Spleen (tissue), 11 donors: ENCODE measurements around the gene IFNL4. TPM values are rescaled to one million over a fixed set of nuclear protein-coding genes. Genes with fewer than 3 reads are reported as not detected.
A peak's percentile ranks its signal among the peaks of the same experiment; 100 is the strongest.

Experiments used
- DNase-seq: peaks from one replicate; pipeline ENCODE4 v3.0.0-alpha.2; 2020
- H3K27ac ChIP-seq, 8 donors: fragments of 200-600 bp; sonication (generic) in 7 of 8; 1 replicate in 4 of 8; 2 replicates in 4 of 8; pipeline versions ENCODE4 v1.5.0 to v1.8.0; 2016 to 2021; ENCODE audit warnings: inconsistent platforms in 4 of 8, mild to moderate bottlenecking in 4 of 8, moderate library complexity in 1 of 8
- H3K27me3 ChIP-seq, 7 donors: fragments of 200-600 bp; sonication (generic) in 6 of 7; replicated peaks in 1 of 7; 1 replicate in 4 of 7; 2 replicates in 3 of 7; pipeline versions ENCODE4 v1.5.0 to v1.8.0; 2016 to 2021; ENCODE audit warnings: inconsistent platforms in 3 of 7, mild to moderate bottlenecking in 1 of 7
- H3K36me3 ChIP-seq, 6 donors: fragments of 200-600 bp; sonication (generic) in 5 of 6; 1 replicate in 4 of 6; 2 replicates in 2 of 6; pipeline versions ENCODE4 v1.5.0 to v1.8.0; 2016 to 2021; ENCODE audit warnings: inconsistent platforms in 2 of 6
- H3K4me1 ChIP-seq, 6 donors: fragments of 200-600 bp; sonication (generic) in 5 of 6; 1 replicate in 3 of 6; 2 replicates in 3 of 6; pipeline versions ENCODE4 v1.5.0 to v1.8.0; 2016 to 2021; ENCODE audit warnings: inconsistent platforms in 3 of 6
- H3K4me3 ChIP-seq, 8 donors: fragments of 200-600 bp; sonication (generic) in 7 of 8; 1 replicate in 4 of 8; 2 replicates in 4 of 8; pipeline versions ENCODE4 v1.5.0 to v1.8.0; 2016 to 2021; ENCODE audit warnings: inconsistent platforms in 4 of 8, mild to moderate bottlenecking in 4 of 8, moderate library complexity in 2 of 8
- H3K9me3 ChIP-seq, 8 donors: fragments of 200-600 bp; sonication (generic) in 7 of 8; 1 replicate in 4 of 8; 2 replicates in 4 of 8; pipeline versions ENCODE4 v1.5.0 to v1.8.0; 2016 to 2021; ENCODE audit warnings: inconsistent platforms in 4 of 8
- CTCF ChIP-seq, 11 experiments: fragments of 200-600 bp in 7 of 11; fragments of 450-650 bp in 4 of 11; sonication (generic) in 4 of 11; IDR thresholded peaks in 8 of 11; conservative IDR thresholded peaks in 3 of 11; 1 replicate in 7 of 11; 2 replicates in 4 of 11; pipeline versions ENCODE4 v1.4.0 to v1.8.0; 2016 to 2021; ENCODE audit warnings: antibody characterized with exemption in 11 of 11, inconsistent platforms in 4 of 11, mild to moderate bottlenecking in 1 of 11
- POLR2A ChIP-seq, 3 donors: fragments of 450-650 bp; IDR thresholded peaks; one replicate each; pipeline ENCODE4 v1.5.1; 2017; ENCODE audit warnings: antibody characterized with exemption in 3 of 3, mild to moderate bottlenecking in 1 of 3
- POLR2AphosphoS5 ChIP-seq, 3 donors: sonication (generic); formaldehyde crosslinking; IDR thresholded peaks; one replicate each; pipeline ENCODE4 v1.5.1; 2017; ENCODE audit warnings: antibody characterized with exemption in 3 of 3
- WGBS, 5 donors: extraction: QIAGEN DNeasy Blood & Tissue Kit in 3 of 5; methylation state at CpG; one replicate each; pipeline versions ENCODE4 v1.1.5 to v1.1.7; 2013 to 2018; 5-methylcytosine and 5-hydroxymethylcytosine counted together
- intact Hi-C: fragments of 100-400 bp; cut with DNase I; formaldehyde crosslinking; loops from one replicate; pipeline ENCODE4 v1.15.0; 2023; ENCODE audit warnings: low total_unique reads
- polyA plus RNA-seq, 3 donors: library from polyadenylated mRNA; stranded (reverse); fragments of 200-250 nt; gene quantifications; one replicate each; pipeline ENCODE4 v1.2.1, GENCODE V29; 2013
- total RNA-seq, 7 donors: library from RNA; depleted of rRNA in 3 of 7; stranded (reverse); fragments of >200 nt in 3 of 7; fragmentation: NEBNext Ultra II Directional in 4 of 7; extraction: Animal tissue kit (Norgen Biotek cat#: 25700) in 4 of 7; gene quantifications; one replicate each; pipeline versions ENCODE4 v1.1.0 to v1.2.1, GENCODE V29; 2016 to 2021
- donor health status: healthy with polysubstance abuse.
- donor health status: DM: no; HTN: no; CAD: no; lungs with moderate emphysema.
- donor health status: DM: no; HTN: no; CAD: no.
- donor health status: Bipolar disorder and iron deficiency.
- donor health status: healthy.
- donor health status: DM: no; HTN: no; CAD: no.
- donor health status: DM: yes; HTN: yes; CAD: no.

The IFNL4 gene
- total and polyA plus RNA-seq, 10 donors = not detected

- WGBS, 5 donors = 85 to 93% (median 90%) methylated on average over 6 of the region's 6 CpGs
- no peaks in the 10 kb centered on the region for H3K9me3 ChIP-seq
- H3K27ac ChIP-seq = no peak overlapping the region
- no peak overlapping the region for H3K4me3 ChIP-seq
- no peaks in the 10 kb centered on the region for H3K36me3 ChIP-seq
- intact Hi-C loops = no loop called here
- peaks cover 0 to 21% (median 0%) of the 10 kb centered on the region in 7 donors for H3K27me3 ChIP-seq
- peak; percentile 4 for DNase-seq
- TF ChIP-seq POLR2AphosphoS5 (IDR thresholded peaks at IDR 0.05) (no peak), CTCF (IDR thresholded peaks at IDR 0.05 in 8 of 11, conservative IDR thresholded peaks at IDR 0.05 in 3 of 11) (no peak), POLR2A (IDR thresholded peaks at IDR 0.05) (no peak)
- H3K4me1 ChIP-seq = peaks cover 0 to 14% (median 11%) of the 10 kb centered on the region in 6 donors
These were observed 9.7 kb downstream of the IFNL4 start for GRCh38 chr19:39238944-39239343.

DNA sequence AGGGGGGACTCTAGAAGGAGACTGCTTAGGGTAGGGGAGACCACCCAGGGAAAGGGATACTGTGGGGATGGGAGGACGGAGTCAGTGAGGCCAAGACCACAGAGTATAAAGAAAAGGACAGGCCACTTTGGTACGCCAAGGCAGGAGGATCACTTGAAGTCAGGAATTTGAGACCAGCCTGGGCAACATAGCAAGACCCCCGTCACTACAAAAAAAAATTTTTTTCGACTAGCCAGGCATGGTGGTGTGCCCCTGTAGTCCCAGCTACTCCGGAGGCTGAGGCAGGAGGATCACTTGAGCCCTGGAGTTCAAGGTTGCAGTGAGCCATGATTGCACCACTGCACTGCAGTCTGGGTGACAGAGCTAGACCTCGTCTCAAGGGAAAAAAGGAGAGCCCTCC, 10.4 kb downstream of the IFNL4 start:
- Histone ChIP-seq H3K4me1 (peaks cover 0 to 14% (median 11%) of the 10 kb centered on the region in 6 donors), H3K27me3 (peaks cover 0 to 18% (median 0%) of the 10 kb centered on the region in 7 donors), H3K4me3 (peak overlapping the region in 1 of 8 donors; percentile 45), H3K27ac (peak overlapping the region in 2 of 8 donors; percentile 48 to 50), H3K9me3 (no peaks in the 10 kb centered on the region), H3K36me3 (no peaks in the 10 kb centered on the region)
- intact Hi-C loops = no loop called here
- TF ChIP-seq POLR2A (IDR thresholded peaks at IDR 0.05) (no peak), CTCF (IDR thresholded peaks at IDR 0.05 in 8 of 11, conservative IDR thresholded peaks at IDR 0.05 in 3 of 11) (no peak), POLR2AphosphoS5 (IDR thresholded peaks at IDR 0.05) (no peak)
- WGBS, 5 donors = 79 to 91% (median 85%) methylated on average over 6 of the region's 6 CpGs
- peak; percentile 18 for DNase-seq

GRCh38 chr19:39237200-39238184, 11.2 kb downstream of the IFNL4 start:
- WGBS, 5 donors = 32 to 43% (median 33%) methylated on average over 19 to 22 of the region's 22 CpGs
- TF ChIP-seq POLR2AphosphoS5 (IDR thresholded peaks at IDR 0.05) = peak in 1 of 3 donors; percentile 50
- no peak for TF ChIP-seq POLR2A (IDR thresholded peaks at IDR 0.05)
- peak overlapping the region in 3 of 8 donors; percentile 48 to 57 (median 50) for H3K27ac ChIP-seq
- H3K9me3 ChIP-seq = no peaks in the 10 kb centered on the region
- peaks cover 0 to 14% (median 11%) of the 10 kb centered on the region in 6 donors for H3K4me1 ChIP-seq
- H3K27me3 ChIP-seq = peaks cover 0 to 20% (median 0%) of the 10 kb centered on the region in 7 donors
- intact Hi-C loops = no loop called here
- peak; percentile 88 for DNase-seq
- H3K36me3 ChIP-seq = no peaks in the 10 kb centered on the region
- H3K4me3 ChIP-seq = peak overlapping the region in 2 of 8 donors; percentile 14 to 45

DNA sequence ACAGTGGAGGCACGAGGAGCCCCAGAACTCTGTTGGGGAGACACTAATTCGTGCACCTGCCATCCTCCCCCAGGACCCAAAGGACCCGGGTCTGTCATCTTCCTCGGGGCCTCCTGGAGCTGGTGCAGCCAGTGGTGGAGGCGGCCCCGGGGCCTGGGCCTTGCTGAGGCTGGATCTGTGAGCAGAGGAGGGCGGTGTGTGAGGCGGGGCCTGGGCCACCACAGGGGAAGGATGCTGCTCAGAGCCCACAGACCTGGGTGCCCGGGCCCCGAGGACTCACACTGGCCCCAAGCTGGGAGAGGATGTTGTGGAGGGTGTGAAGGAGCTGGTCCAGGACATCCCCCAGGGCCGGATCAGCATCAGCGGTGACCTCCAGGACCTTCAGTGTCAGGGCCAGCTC, 12.1 kb downstream of the IFNL4 start:
- TF ChIP-seq POLR2AphosphoS5 (IDR thresholded peaks at IDR 0.05) = peak in 1 of 3 donors; percentile 12
- no peak for TF ChIP-seq CTCF (IDR thresholded peaks at IDR 0.05 in 8 of 11, conservative IDR thresholded peaks at IDR 0.05 in 3 of 11)
- peak; percentile 85 for DNase-seq
- intact Hi-C loops = no loop called here
- Histone ChIP-seq H3K4me1 (peaks cover 0 to 14% (median 11%) of the 10 kb centered on the region in 6 donors), H3K27me3 (peaks cover 0 to 20% (median 0%) of the 10 kb centered on the region in 7 donors), H3K27ac (peak overlapping the region in 3 of 8 donors; percentile 4 to 50 (median 48)), H3K9me3 (no peaks in the 10 kb centered on the region), H3K4me3 (no peak overlapping the region), H3K36me3 (no peaks in the 10 kb centered on the region)
- WGBS, 5 donors = 64 to 73% (median 68%) methylated on average over 12 of the region's 12 CpGs
